Measurements from ENCODE around the gene ETFB. TPM values are rescaled to one million over a fixed set of nuclear protein-coding genes. Genes with fewer than 3 reads are reported as not detected.
A peak's percentile ranks its signal among the peaks of the same experiment; 100 is the strongest.

ETFB gene
- total RNA-seq, 1 donor from 2014 or later: 114 TPM

GRCh38 chr19:51367565-51368365, 1.6 kb upstream of the ETFB start:
- peak; percentile 5 to 42 for TF ChIP-seq POLR2A (IDR thresholded peaks at IDR 0.05)
- TF ChIP-seq POLR2AphosphoS5 (IDR thresholded peaks at IDR 0.05; ENCODE audit: insufficient read depth in 1 of 2, low read depth in 1 of 2): peak; percentile 92 to 97
- TF ChIP-seq CTCF (IDR thresholded peaks at IDR 0.05): no peak

GRCh38 chr19:51367255-51367564, 1.0 kb upstream of the ETFB start:
- no peak for DNase-seq (ENCODE audit: extremely low spot score in 2 of 2)
- Histone ChIP-seq H3K27ac (peak overlapping the region; percentile 93), H3K9me3 (no peaks in the 10 kb centered on the region), H3K36me3 (no peaks in the 10 kb centered on the region), H3K27me3 (no peaks in the 10 kb centered on the region), H3K4me3 (peak overlapping the region; percentile 79 to 81), H3K4me1 (peaks cover 41% of the 10 kb centered on the region)
- no peak for TF ChIP-seq CTCF (IDR thresholded peaks at IDR 0.05)
- peak; percentile 12 to 98 for TF ChIP-seq POLR2A (IDR thresholded peaks at IDR 0.05)
- intact Hi-C loops (cut with DNase I): loop anchor here (10.0 kb wide), 1 partner anchor 328 kb away; the partner anchor contains the start of gene SPACA6

More at GRCh38 chr19:51367565-51368365, 1.6 kb upstream of the ETFB start:
- Histone ChIP-seq H3K9me3 (no peaks in the 10 kb centered on the region), H3K4me3 (peak overlapping the region; percentile 79 to 81), H3K36me3 (no peaks in the 10 kb centered on the region), H3K27ac (peak overlapping the region; percentile 93), H3K27me3 (no peaks in the 10 kb centered on the region), H3K4me1 (peaks cover 36% of the 10 kb centered on the region)
- intact Hi-C loops (cut with DNase I): loop anchor here (10.0 kb wide), 1 partner anchor 327 kb away; the partner anchor contains the start of gene SPACA6
- DNase-seq (ENCODE audit: extremely low spot score in 2 of 2): peak; percentile 99 to 100

GRCh38 chr19:51366389-51367254, 434 bp upstream of the ETFB start:
- H3K4me1 ChIP-seq: peaks cover 42% of the 10 kb centered on the region
- intact Hi-C loops (cut with DNase I): loop anchor here (10.0 kb wide), 1 partner anchor 328 kb away; the partner anchor contains the start of gene SPACA6
- peak in 1 of 2 donors; percentile 99 for DNase-seq (ENCODE audit: extremely low spot score in 2 of 2)
- TF ChIP-seq CTCF (IDR thresholded peaks at IDR 0.05): no peak
- peak; percentile 90 to 96 for TF ChIP-seq POLR2AphosphoS5 (IDR thresholded peaks at IDR 0.05; ENCODE audit: insufficient read depth in 1 of 2, low read depth in 1 of 2)
- peak; percentile 44 to 94 for TF ChIP-seq POLR2A (IDR thresholded peaks at IDR 0.05)
- H3K36me3 ChIP-seq: no peaks in the 10 kb centered on the region
- peak overlapping the region; percentile 79 to 81 for H3K4me3 ChIP-seq
- H3K9me3 ChIP-seq: no peaks in the 10 kb centered on the region
- H3K27me3 ChIP-seq: no peaks in the 10 kb centered on the region
- peak overlapping the region; percentile 93 for H3K27ac ChIP-seq

- intact Hi-C loops (cut with DNase I): loop anchor here (10.0 kb wide), 1 partner anchor 329 kb away; the partner anchor contains the start of gene SPACA6
These were observed 800 bp downstream of the ETFB start for GRCh38 chr19:51365211-51365964.

More at GRCh38 chr19:51365211-51365964, 800 bp downstream of the ETFB start:
- H3K9me3 ChIP-seq: no peaks in the 10 kb centered on the region
- TF ChIP-seq POLR2A (IDR thresholded peaks at IDR 0.05) (no peak), POLR2AphosphoS5 (IDR thresholded peaks at IDR 0.05; ENCODE audit: insufficient read depth in 1 of 2, low read depth in 1 of 2) (no peak), CTCF (IDR thresholded peaks at IDR 0.05) (no peak)
- H3K4me1 ChIP-seq: peaks cover 42% of the 10 kb centered on the region
- no peak for DNase-seq (ENCODE audit: extremely low spot score in 2 of 2)
- peak overlapping the region; percentile 79 to 81 for H3K4me3 ChIP-seq
- H3K27me3 ChIP-seq: no peaks in the 10 kb centered on the region
- peak overlapping the region; percentile 93 for H3K27ac ChIP-seq
- no peaks in the 10 kb centered on the region for H3K36me3 ChIP-seq

All from vagina (tissue), 2 donors.